ENCODE results near the gene KCNN4. TPM values are rescaled to one million over a fixed set of nuclear protein-coding genes. Genes with fewer than 3 reads are reported as not detected.
A peak's percentile ranks its signal among the peaks of the same experiment; 100 is the strongest.

Gene KCNN4
- total and polyA plus RNA-seq, 2 of the 13 experiments (the other 11 are each of a cell fraction or from before 2014, with no cell fraction given): 0.13 to 0.25 TPM

DNA sequence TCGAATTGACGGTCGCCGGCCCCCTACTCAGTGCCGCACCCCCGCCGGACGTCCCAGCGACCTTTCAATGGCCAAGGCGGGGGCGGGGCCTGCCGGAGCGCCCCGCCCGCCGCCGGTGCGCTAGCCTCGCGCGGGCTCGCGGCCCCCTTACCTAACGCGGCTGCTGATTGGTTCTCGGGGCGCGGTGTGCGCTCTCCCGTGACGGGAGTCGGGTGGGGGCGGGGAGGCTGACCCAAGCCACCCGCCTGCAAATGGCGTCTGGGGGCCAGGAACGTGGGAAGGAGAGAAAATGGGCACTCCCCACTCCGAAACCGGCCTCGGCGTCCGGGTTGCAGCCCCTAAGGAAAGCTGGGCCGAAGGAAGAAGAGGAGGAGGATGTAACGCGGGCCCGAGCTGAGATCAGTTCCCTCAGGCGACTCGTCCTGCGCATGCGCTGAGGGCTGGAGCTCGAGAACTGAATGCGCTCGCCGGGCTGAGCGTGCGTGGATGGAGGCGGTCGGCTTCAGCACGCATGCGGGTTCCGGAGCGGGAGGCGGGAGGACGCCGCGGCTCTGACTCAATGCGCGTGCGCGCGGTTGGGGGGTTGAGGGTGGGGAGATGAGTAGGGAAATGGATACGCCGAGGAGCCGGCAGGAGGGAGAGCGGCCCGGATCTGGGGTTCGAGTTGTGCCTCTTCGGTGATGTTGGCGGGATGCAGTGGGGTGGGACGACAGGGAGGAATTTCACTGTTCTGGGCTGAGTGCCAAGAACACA lies 26.1 kb downstream of the KCNN4 start, which contains the start of gene SMG9 (continued):
- TF ChIP-seq CHD2 (IDR thresholded peaks at IDR 0.05; ENCODE audit: low read depth, low read length) (peak; percentile 84), ZSCAN25 (CRISPR knock-in tag; IDR thresholded peaks at IDR 0.05) (no peak), ZNF441 (CRISPR knock-in tag; IDR thresholded peaks at IDR 0.05; ENCODE audit: borderline replicate concordance) (no peak; the same call in 1 of the 2 replicates), SNAI1 (CRISPR knock-in tag; IDR thresholded peaks at IDR 0.05; ENCODE audit: borderline replicate concordance) (0 out of 2 replicates have a peak, but pooled peaks have one; percentile 67), ZNF747 (CRISPR knock-in tag; IDR thresholded peaks at IDR 0.05; ENCODE audit: borderline replicate concordance) (no peak; the same call in 1 of the 2 replicates), MIXL1 (CRISPR knock-in tag; IDR thresholded peaks at IDR 0.05) (peak; percentile 12), PCBP2 (optimal IDR thresholded peaks at IDR 0.05; ENCODE audit: low read depth, low read length, poor library complexity, severe bottlenecking) (no peak), ARHGAP35 (CRISPR knock-in tag; IDR thresholded peaks at IDR 0.05; ENCODE audit: borderline replicate concordance) (no peak), BHLHE40 (IDR thresholded peaks at IDR 0.05; ENCODE audit: low read length) (peak; percentile 75), SUZ12 (IDR thresholded peaks at IDR 0.05; ENCODE audit: low read depth, low read length) (no peak), ZFX (CRISPR knock-in tag; IDR thresholded peaks at IDR 0.05; ENCODE audit: low read depth) (peak; percentile 84), ATM (IDR thresholded peaks at IDR 0.05; ENCODE audit: borderline replicate concordance) (no peak), HIVEP1 (CRISPR knock-in tag; IDR thresholded peaks at IDR 0.05) (peak; percentile 65), NFKB2 (CRISPR knock-in tag; IDR thresholded peaks at IDR 0.05; ENCODE audit: borderline replicate concordance) (peak; percentile 71; the same call in 1 of the 2 replicates), KDM5B (CRISPR knock-in tag; IDR thresholded peaks at IDR 0.05; ENCODE audit: borderline replicate concordance) (peak; percentile 59; the same call in 1 of the 2 replicates), LCORL (IDR thresholded peaks at IDR 0.05) (no peak), LCORL (CRISPR knock-in tag; IDR thresholded peaks at IDR 0.05) (no peak; the same call in 1 of the 2 replicates), SIX4 (CRISPR knock-in tag; IDR thresholded peaks at IDR 0.05) (peak; percentile 19; the same call in 1 of the 2 replicates)
- TF ChIP-seq, protein P1, sequence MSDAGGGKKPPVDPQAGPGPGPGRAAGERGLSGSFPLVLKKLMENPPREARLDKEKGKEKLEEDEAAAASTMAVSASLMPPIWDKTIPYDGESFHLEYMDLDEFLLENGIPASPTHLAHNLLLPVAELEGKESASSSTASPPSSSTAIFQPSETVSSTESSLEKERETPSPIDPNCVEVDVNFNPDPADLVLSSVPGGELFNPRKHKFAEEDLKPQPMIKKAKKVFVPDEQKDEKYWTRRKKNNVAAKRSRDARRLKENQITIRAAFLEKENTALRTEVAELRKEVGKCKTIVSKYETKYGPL (CRISPR knock-in tag; IDR thresholded peaks at IDR 0.05): no peak
- TF ChIP-seq, protein P2, sequence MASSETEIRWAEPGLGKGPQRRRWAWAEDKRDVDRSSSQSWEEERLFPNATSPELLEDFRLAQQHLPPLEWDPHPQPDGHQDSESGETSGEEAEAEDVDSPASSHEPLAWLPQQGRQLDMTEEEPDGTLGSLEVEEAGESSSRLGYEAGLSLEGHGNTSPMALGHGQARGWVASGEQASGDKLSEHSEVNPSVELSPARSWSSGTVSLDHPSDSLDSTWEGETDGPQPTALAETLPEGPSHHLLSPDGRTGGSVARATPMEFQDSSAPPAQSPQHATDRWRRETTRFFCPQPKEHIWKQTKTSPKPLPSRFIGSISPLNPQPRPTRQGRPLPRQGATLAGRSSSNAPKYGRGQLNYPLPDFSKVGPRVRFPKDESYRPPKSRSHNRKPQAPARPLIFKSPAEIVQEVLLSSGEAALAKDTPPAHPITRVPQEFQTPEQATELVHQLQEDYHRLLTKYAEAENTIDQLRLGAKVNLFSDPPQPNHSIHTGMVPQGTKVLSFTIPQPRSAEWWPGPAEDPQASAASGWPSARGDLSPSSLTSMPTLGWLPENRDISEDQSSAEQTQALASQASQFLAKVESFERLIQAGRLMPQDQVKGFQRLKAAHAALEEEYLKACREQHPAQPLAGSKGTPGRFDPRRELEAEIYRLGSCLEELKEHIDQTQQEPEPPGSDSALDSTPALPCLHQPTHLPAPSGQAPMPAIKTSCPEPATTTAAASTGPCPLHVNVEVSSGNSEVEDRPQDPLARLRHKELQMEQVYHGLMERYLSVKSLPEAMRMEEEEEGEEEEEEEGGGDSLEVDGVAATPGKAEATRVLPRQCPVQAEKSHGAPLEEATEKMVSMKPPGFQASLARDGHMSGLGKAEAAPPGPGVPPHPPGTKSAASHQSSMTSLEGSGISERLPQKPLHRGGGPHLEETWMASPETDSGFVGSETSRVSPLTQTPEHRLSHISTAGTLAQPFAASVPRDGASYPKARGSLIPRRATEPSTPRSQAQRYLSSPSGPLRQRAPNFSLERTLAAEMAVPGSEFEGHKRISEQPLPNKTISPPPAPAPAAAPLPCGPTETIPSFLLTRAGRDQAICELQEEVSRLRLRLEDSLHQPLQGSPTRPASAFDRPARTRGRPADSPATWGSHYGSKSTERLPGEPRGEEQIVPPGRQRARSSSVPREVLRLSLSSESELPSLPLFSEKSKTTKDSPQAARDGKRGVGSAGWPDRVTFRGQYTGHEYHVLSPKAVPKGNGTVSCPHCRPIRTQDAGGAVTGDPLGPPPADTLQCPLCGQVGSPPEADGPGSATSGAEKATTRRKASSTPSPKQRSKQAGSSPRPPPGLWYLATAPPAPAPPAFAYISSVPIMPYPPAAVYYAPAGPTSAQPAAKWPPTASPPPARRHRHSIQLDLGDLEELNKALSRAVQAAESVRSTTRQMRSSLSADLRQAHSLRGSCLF (CRISPR knock-in tag; IDR thresholded peaks at IDR 0.05; ENCODE audit: borderline replicate concordance): no peak
- TF ChIP-seq, protein P3, sequence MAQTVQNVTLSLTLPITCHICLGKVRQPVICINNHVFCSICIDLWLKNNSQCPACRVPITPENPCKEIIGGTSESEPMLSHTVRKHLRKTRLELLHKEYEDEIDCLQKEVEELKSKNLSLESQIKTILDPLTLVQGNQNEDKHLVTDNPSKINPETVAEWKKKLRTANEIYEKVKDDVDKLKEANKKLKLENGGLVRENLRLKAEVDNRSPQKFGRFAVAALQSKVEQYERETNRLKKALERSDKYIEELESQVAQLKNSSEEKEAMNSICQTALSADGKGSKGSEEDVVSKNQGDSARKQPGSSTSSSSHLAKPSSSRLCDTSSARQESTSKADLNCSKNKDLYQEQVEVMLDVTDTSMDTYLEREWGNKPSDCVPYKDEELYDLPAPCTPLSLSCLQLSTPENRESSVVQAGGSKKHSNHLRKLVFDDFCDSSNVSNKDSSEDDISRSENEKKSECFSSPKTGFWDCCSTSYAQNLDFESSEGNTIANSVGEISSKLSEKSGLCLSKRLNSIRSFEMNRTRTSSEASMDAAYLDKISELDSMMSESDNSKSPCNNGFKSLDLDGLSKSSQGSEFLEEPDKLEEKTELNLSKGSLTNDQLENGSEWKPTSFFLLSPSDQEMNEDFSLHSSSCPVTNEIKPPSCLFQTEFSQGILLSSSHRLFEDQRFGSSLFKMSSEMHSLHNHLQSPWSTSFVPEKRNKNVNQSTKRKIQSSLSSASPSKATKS (CRISPR knock-in tag; IDR thresholded peaks at IDR 0.05): no peak
- TF ChIP-seq, protein P4, sequence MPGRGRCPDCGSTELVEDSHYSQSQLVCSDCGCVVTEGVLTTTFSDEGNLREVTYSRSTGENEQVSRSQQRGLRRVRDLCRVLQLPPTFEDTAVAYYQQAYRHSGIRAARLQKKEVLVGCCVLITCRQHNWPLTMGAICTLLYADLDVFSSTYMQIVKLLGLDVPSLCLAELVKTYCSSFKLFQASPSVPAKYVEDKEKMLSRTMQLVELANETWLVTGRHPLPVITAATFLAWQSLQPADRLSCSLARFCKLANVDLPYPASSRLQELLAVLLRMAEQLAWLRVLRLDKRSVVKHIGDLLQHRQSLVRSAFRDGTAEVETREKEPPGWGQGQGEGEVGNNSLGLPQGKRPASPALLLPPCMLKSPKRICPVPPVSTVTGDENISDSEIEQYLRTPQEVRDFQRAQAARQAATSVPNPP (CRISPR knock-in tag; IDR thresholded peaks at IDR 0.05): no peak
